Panc1 (cell line): Measurements from ENCODE around the gene NT5C1A. TPM values are rescaled to one million over a fixed set of nuclear protein-coding genes. Genes with fewer than 3 reads are reported as not detected.

ENCODE experiments used
- total RNA-seq: library from RNA; stranded (reverse); gene quantifications from one replicate; pipeline ENCODE4 v1.2.1, GENCODE V29; 2021; ENCODE audit not compliant: unreplicated experiment

The NT5C1A gene
- total RNA-seq, 1 experiment from 2014 or later: not detected

Other genes starting within 250 kb of the NT5C1A start
- 0.54 TPM for gene BMP8A, start 180.5 kb downstream of the NT5C1A start, total RNA-seq
- gene PABPC4, start 95.3 kb downstream of the NT5C1A start, total RNA-seq: 334 TPM
- gene HEYL, start 32.5 kb downstream of the NT5C1A start, total RNA-seq: 2.3 TPM
- 0.21 TPM for gene HPCAL4, start 19.3 kb upstream of the NT5C1A start, total RNA-seq
- gene PPIE, start 66.8 kb upstream of the NT5C1A start, total RNA-seq: 53.0 TPM
- gene OXCT2, start 99.2 kb upstream of the NT5C1A start, total RNA-seq: 1.9 TPM
- gene BMP8B, start 116.8 kb upstream of the NT5C1A start, total RNA-seq: 3.7 TPM
- gene TRIT1, start 211.4 kb upstream of the NT5C1A start, total RNA-seq: 22.7 TPM
- 2.0 TPM for gene MYCL, start 229.8 kb upstream of the NT5C1A start, total RNA-seq